ENCODE results near the gene ADM. TPM values are rescaled to one million over a fixed set of nuclear protein-coding genes. Genes with fewer than 3 reads are reported as not detected.

Gene ADM
- total and polyA plus RNA-seq, 4 donors: 9.7 to 33.1 (median 22.7) TPM

DNA sequence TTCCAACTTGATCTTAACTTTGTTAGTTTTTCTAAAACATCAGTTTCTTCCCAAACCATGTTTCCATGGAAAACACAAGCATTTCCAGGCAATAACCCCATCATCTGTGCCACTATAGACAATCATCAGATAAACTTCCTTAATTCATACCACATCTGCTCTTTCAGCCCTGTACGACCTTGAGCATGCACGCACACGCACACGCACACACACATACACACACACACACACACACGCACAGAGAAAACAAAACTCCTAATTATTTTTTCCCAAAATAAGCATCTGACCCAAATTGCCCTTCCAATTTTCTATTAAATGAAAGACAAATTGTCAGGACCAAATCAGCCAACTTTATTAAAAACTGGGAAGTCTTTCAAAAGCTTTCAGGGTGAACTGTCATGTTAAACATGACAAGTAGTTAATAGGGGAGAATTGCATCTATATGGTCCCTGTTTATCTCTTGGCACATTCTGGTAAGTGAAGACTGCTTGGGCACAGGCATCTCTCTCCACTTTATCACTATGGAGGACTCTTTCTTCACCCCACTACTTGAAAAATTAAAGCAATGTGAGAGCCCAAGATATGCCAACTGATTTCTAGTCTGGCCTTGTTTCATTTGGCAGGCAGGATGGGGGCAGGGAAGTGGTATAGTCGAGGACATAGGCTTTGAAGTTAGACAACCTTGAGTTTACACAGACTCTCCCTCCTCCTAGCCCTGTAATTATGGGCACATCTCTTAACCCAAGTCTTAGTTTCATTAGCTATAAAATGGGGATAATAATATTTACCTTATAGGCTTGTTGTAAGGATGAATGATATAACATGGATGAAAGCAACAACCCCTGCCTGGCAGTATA, 15.1 kb downstream of the ADM start:
- H3K36me3 ChIP-seq (ENCODE audit: control insufficient read depth in 4 of 4, insufficient read depth in 3 of 4, low read depth in 1 of 4, low read length in 3 of 4): no peaks in the 10 kb centered on the region
- H3K27me3 ChIP-seq (ENCODE audit: control insufficient read depth in 4 of 4, insufficient read depth in 4 of 4, low read length in 3 of 4): no peaks in the 10 kb centered on the region
- DNase-seq (ENCODE audit: low spot score): no peak
- no peak overlapping the region for H3K4me3 ChIP-seq (ENCODE audit: low read depth in 1 of 3, low read length in 3 of 3)
- H3K9ac ChIP-seq (ENCODE audit: low read depth in 1 of 2, low read length in 2 of 2): no peak overlapping the region
- no peaks in the 10 kb centered on the region for H3K9me3 ChIP-seq (ENCODE audit: control insufficient read depth in 4 of 4, low read length in 3 of 4)
- no peak overlapping the region for H3K27ac ChIP-seq (ENCODE audit: low read depth in 1 of 2, low read length in 2 of 2)
- H3K4me1 ChIP-seq (ENCODE audit: control insufficient read depth in 4 of 4, insufficient read depth in 4 of 4, low read length in 3 of 4): peaks cover 8 to 22% (median 15%) of the 10 kb centered on the region in 4 donors
- WGBS: 81% methylated on average over 6 of the region's 6 CpGs
- no peak for TF ChIP-seq ATF3 (IDR thresholded peaks at IDR 0.05)
- no peak for TF ChIP-seq RAD21 (IDR thresholded peaks at IDR 0.05)
- TF ChIP-seq, protein P1, sequence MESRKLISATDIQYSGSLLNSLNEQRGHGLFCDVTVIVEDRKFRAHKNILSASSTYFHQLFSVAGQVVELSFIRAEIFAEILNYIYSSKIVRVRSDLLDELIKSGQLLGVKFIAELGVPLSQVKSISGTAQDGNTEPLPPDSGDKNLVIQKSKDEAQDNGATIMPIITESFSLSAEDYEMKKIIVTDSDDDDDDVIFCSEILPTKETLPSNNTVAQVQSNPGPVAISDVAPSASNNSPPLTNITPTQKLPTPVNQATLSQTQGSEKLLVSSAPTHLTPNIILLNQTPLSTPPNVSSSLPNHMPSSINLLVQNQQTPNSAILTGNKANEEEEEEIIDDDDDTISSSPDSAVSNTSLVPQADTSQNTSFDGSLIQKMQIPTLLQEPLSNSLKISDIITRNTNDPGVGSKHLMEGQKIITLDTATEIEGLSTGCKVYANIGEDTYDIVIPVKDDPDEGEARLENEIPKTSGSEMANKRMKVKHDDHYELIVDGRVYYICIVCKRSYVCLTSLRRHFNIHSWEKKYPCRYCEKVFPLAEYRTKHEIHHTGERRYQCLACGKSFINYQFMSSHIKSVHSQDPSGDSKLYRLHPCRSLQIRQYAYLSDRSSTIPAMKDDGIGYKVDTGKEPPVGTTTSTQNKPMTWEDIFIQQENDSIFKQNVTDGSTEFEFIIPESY (IDR thresholded peaks at IDR 0.05): no peak
- TF ChIP-seq CTCF (IDR thresholded peaks at IDR 0.05; ENCODE audit: low read depth, low read length, missing input control): no peak
- TF ChIP-seq NR2F2 (IDR thresholded peaks at IDR 0.05): no peak
- no peak for TF ChIP-seq SP1 (IDR thresholded peaks at IDR 0.05)
- TF ChIP-seq MAX (IDR thresholded peaks at IDR 0.05): no peak
- TF ChIP-seq GABPA (IDR thresholded peaks at IDR 0.05 in 1 of 2, conservative IDR thresholded peaks at IDR 0.05 in 1 of 2): no peak
- no peak for TF ChIP-seq FOXA2 (IDR thresholded peaks at IDR 0.05)
- TF ChIP-seq HNF4G (IDR thresholded peaks at IDR 0.05): no peak
- no peak for TF ChIP-seq JUND (IDR thresholded peaks at IDR 0.05)
- no peak for TF ChIP-seq YY1 (IDR thresholded peaks at IDR 0.05)
- no peak for TF ChIP-seq HNF4A (conservative IDR thresholded peaks at IDR 0.05)
- no peak for TF ChIP-seq FOXA1 (IDR thresholded peaks at IDR 0.05)
- TF ChIP-seq, protein P2, sequence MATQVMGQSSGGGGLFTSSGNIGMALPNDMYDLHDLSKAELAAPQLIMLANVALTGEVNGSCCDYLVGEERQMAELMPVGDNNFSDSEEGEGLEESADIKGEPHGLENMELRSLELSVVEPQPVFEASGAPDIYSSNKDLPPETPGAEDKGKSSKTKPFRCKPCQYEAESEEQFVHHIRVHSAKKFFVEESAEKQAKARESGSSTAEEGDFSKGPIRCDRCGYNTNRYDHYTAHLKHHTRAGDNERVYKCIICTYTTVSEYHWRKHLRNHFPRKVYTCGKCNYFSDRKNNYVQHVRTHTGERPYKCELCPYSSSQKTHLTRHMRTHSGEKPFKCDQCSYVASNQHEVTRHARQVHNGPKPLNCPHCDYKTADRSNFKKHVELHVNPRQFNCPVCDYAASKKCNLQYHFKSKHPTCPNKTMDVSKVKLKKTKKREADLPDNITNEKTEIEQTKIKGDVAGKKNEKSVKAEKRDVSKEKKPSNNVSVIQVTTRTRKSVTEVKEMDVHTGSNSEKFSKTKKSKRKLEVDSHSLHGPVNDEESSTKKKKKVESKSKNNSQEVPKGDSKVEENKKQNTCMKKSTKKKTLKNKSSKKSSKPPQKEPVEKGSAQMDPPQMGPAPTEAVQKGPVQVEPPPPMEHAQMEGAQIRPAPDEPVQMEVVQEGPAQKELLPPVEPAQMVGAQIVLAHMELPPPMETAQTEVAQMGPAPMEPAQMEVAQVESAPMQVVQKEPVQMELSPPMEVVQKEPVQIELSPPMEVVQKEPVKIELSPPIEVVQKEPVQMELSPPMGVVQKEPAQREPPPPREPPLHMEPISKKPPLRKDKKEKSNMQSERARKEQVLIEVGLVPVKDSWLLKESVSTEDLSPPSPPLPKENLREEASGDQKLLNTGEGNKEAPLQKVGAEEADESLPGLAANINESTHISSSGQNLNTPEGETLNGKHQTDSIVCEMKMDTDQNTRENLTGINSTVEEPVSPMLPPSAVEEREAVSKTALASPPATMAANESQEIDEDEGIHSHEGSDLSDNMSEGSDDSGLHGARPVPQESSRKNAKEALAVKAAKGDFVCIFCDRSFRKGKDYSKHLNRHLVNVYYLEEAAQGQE (IDR thresholded peaks at IDR 0.05): no peak

All from liver (tissue), 9 donors.